Non-pigmented ciliary epithelial cell (primary cell): ENCODE results near the gene ELP4.

Experiments used
- DNase-seq: peaks from one replicate; pipeline ENCODE4 v3.0.0-alpha.2; 2010; ENCODE audit warnings: low read depth

The ELP4 gene

GRCh38 chr11:31779374-31779791 lies 269.8 kb downstream of the ELP4 start:
- peak; percentile 54 for DNase-seq

GRCh38 chr11:31780078-31780477 lies 270.5 kb downstream of the ELP4 start:
- no peak for DNase-seq

DNA sequence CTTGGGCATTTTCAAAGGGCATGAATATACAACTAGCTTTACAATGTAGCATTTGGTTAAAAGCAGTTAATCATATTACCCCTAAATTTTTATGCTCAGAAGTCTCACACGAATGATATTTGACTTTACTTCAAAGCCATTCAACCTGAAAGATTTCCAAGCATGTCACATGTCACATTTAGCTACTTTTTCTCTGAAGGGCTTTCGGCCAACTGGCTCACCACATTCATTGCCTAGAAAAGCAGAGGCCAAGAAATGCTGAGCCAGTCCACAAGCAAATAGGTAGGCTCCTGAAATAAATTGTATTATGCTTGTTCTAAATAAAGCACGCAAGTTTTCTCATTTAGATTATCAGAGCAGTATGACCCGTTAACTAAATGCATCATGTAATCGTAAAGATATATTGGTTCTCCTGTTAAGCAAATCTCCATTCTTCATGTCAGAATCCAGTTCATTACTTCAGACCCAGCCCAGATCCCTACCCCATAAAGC lies 271.0 kb downstream of the ELP4 start:
- DNase-seq: no peak

GRCh38 chr11:31782257-31782656 lies 272.7 kb downstream of the ELP4 start:
- no peak for DNase-seq

DNA sequence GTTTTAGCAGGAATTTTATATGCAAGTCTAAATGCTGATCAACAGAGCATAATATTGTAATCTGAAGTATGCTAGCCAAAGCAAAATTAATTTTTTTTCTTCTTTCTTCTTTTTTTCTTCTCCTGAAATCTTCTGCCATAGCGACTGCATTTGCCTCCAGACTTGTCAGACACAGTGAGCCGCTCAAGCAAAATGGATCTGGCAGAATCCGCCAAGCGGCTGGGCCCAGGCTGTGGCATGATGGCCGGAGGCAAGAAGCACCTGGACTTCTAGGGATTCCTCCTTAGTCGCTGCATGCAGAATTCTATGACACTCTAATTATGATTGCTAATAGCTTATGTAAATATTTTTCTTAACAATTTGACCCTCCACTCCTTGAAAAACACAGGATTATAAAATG lies 273.7 kb downstream of the ELP4 start:
- DNase-seq: no peak

DNA sequence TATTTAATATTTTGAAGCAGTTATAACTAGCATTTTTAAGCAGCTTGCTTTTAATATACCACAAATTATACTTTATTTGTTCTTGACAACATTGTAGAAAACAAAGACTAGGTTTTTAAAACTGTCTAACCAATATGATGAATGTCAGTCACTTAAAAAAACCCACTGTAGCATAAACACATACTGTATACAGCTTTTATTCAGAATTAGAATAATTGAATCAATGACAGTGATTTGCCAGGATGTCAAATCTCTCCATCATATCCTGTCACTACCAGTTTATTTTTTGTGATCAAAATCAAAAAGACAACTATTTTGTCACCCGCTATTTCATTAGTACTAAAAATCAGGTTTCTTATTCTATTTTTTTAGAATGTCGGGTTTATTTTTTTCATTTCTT lies 275.0 kb downstream of the ELP4 start:
- no peak for DNase-seq

DNA sequence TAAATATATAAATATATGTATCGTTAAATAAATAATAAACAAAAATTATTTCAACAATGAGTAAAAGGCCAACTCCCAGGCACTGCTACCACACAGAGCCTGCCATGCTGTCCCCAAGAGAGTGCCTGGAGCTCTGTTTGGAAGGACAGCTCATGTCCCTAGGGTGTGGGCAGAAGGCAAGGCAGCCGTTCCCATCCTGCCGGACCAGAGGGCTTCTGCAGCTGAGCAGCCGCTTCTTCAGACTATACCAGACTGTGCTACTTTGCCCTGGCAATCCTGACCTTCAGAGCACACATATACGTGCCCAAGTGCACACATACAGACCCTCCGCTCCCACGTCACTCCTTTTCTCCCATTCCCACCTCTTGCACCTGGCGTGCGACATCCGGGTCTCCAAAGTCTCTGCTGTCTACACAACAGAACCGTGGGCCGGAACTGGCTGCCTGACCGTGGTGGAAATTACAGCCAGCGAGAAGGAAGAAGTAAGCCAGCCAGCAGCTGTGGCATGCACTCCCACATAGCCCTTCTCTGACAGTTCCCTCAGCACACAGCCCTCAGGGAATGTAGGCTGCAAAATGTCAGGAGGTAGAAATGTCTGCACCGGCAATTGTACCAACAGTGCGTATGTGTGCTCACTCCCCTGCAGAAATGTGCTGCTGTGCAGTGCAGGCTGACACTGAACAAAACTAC lies 277.6 kb downstream of the ELP4 start:
- DNase-seq: no peak

DNA sequence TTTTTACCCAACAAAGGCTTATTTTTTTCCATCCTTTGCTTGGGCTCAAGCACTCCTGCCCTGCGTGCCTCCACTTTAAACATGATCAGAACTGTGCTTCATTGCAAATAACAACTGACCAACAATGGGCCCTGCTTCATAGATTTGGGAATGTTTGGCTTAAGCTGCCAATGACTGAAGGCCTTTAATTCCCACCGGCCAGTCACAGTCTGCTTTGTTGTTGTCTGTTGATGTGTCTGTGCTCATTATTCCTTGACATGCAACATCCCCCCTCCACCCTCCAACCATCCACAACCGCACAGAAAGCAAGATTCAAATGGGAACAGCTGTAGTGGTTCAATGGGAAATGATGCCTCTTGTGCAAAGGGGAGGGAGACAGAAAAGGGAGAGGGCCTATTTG lies 278.5 kb downstream of the ELP4 start:
- no peak for DNase-seq

DNA sequence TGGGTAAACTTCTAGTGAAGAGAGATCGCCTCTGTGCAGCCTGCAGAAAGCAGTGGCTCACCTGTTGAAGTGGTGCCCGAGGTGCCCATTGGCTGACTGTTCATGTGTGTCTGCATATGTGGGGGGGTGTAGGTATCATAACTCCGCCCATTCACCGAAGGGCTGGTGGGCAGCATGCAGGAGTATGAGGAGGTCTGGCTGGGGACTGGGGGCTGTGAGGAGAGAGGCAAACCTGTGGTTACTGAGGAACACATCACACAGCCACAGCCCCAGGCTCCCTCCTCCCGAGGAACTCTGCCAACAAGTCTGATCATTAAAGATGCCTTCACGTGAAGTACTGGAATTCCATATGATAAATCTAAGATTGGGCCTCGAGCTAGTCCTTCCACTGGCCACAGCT lies 281.1 kb downstream of the ELP4 start:
- DNase-seq: no peak

DNA sequence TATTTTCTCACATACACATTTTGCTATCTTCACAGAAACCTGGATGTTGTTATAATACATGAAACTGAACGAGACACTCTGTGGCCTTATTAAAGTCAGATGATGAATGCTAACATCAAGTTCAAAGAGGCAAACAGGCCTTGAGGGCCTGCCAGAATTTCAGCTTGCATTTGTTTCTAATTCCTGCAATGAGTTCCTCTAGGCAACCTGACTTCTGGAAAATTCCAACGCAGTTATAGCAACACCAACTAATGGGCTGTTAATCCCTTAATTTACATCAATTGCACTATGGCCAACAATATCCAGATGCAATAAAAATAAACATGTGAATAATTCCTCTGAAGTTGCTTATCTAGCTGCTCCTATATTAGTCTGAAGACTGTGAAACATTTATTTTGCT lies 282.5 kb downstream of the ELP4 start:
- DNase-seq: no peak

GRCh38 chr11:31792456-31792855 lies 282.9 kb downstream of the ELP4 start:
- DNase-seq: no peak

- no peak for DNase-seq
Measured at GRCh38 chr11:31793264-31793663, 283.7 kb downstream of the ELP4 start.

- no peak for DNase-seq
Measured at GRCh38 chr11:31794548-31794947, 285.0 kb downstream of the ELP4 start.

- DNase-seq: no peak
Measured at GRCh38 chr11:31795706-31796498, 286.3 kb downstream of the ELP4 start.

DNA sequence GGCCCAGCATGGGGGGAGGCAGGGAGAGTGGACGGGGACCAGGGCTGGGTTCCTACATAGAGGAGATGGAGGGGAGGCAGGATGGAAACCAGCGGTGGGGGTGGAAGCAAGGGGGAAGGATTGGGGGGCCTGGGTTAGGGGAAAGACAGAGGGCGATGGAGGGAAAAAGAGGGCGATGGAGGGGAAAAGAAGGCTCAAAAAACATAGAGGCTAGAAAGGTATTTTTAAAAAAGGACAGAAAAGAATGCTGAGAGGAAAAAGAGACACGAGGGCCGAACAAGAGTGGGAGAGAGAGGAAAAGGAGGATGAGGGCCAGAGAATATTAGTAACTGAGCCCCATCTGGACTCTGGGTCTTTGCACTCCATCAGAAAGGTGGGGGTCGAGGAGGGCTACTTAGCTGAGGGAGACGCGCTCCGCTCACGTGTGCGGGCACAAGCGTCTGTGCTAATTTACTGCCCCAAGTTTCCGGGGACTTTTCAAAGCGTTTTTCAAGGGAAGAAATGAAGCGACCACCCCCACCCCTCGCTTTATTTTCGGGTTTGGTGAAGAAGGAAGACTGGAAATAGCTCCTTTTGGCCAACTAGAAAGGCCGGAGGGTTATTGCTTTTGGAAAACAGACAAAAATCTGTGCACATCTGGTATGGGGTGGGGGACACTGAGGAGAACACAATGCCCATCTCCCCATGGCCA lies 287.1 kb downstream of the ELP4 start:
- DNase-seq: no peak

DNA sequence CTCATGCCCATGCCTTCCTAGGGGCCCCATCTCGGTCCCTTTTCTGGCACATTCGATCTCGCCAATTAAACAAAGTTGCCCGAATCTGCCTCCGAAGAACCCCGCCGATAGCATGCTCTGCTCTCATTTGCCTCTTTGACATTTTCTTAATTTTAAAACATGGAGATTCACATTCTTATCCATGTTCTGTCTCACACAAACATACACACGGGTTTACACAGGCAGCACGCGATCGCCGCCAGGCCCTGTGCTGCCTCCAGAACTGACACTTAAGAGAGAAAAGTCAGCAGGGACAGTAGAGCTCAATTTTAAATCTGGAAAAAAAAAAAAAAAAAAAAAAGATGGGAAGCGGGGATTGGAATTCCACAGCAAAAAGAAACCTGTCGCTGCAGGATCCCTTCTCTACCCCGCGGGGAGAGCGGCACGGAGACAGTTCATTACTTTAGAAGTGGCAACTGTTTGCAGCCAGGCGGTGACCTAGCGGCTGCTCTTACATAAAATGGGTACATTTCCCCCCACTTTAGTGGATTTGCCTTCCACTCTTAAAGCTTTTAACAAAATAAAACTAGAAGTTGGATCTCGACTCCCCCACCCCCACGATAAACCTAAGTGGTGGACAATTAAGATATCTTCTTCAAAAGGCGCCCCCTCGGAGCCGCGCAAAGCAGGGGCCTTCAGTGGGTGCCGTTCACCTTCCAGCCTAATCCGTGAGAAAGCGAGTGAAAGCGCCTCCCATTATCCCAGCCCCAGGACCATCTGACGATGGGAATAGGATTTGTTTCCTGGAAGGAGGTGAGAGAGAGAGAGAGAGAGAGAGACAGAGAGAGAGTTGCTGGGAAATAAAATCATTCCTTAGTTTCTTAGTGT lies 287.9 kb downstream of the ELP4 start:
- DNase-seq: no peak

DNA sequence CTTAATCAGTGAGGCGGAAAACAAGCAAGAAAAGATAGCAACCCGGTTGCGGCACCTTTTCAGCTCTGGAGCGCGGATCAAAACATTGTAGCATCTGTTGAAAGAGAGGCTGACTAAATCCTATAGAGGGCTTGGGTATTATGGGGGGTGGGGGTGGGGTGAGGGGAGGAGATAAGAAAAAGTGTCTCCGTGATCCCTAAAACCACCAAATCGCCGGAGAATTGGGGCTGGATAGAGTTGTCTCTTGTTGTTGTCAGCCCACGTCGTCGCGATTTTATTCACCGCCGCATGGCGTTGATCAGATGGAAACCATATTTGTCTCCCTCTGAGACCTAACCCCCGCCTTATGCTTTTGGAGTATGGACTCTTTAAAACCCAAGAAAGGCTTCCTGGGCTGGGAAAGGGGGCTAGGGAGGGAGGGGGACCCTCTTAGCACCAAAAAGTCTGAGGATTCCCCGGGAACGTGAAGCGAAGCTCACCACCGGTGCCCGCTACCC lies 288.5 kb downstream of the ELP4 start:
- DNase-seq: no peak

DNA sequence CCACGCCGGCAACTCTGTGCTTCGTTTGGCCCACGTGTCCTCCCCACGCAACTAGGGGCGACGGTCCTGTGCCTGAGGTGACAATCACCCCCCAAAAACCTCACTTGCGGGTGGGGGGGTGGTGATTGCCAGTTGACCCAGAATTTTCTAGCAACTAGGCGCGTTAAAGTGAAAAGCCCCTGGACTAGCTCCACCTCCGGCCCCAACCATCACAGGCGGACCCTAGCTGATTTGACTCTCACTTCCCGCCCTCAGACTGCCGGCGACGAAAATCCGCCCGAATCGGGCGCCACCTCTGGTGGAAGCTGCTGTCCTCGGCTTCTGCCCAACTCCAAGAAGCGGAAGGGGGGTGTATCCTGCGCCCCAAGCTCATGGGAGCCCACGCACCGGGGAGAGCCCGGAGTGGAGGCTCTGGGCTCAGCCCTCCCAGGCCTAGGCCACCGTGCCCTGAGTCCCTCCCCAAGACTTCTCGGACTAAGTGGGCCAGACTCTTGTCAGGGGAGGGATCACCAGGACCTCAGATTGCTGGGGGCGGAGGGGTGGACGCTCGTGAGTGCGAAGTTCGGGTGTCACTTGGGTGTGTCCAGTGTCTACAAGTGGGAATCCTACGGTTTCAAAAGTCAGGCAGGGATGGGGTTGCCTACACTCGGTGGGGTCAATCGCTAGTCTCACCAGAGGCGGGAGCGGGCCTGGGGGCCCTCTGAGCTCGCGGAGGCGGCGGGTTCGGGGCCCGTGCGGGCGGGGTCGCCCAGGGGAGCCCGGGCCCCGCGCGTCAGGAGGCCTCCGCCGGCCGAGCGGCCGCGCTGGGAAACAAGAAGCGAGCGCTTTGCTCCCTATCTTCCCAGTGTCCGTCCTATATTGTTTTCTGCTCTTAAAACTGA lies 289.2 kb downstream of the ELP4 start:
- DNase-seq: no peak

GRCh38 chr11:31799435-31800397 lies 290.1 kb downstream of the ELP4 start:
- DNase-seq: no peak
